Liver (tissue), 9 donors: ENCODE results near the gene TESMIN. TPM values are rescaled to one million over a fixed set of nuclear protein-coding genes. Genes with fewer than 3 reads are reported as not detected.

Source experiments
- DNase-seq: peaks from one replicate; pipeline ENCODE4 v3.0.0-alpha.2; 2017; ENCODE audit warnings: low spot score
- H3K27ac ChIP-seq, 2 donors: one replicate each; pipeline ENCODE4 v1.7.0; 2013; ENCODE audit warnings: inconsistent platforms in 2 of 2, low read length in 2 of 2, control low read depth in 1 of 2, low read depth in 1 of 2, mild to moderate bottlenecking in 1 of 2
- H3K27me3 ChIP-seq, 4 donors: one replicate each; pipeline versions ENCODE4 v1.6.1 to v1.7.0; 2013; ENCODE audit warnings: low read length in 3 of 4, inconsistent platforms in 1 of 4, mild to moderate bottlenecking in 1 of 4, moderate library complexity in 1 of 4; ENCODE audit not compliant: control insufficient read depth in 4 of 4, insufficient read depth in 4 of 4
- H3K36me3 ChIP-seq, 4 donors: one replicate each; pipeline versions ENCODE4 v1.6.1 to v1.7.0; 2013; ENCODE audit warnings: low read length in 3 of 4, mild to moderate bottlenecking in 3 of 4, low read depth in 1 of 4, moderate library complexity in 1 of 4; ENCODE audit not compliant: control insufficient read depth in 4 of 4, insufficient read depth in 3 of 4
- H3K4me1 ChIP-seq, 4 donors: one replicate each; pipeline versions ENCODE4 v1.6.1 to v1.7.0; 2013; ENCODE audit warnings: low read length in 3 of 4, mild to moderate bottlenecking in 3 of 4, moderate library complexity in 1 of 4; ENCODE audit not compliant: control insufficient read depth in 4 of 4, insufficient read depth in 4 of 4
- H3K4me3 ChIP-seq, 3 donors: one replicate each; pipeline versions ENCODE4 v1.6.1 to v1.7.0; 2013; ENCODE audit warnings: low read length in 3 of 3, control low read depth in 1 of 3, low read depth in 1 of 3, mild to moderate bottlenecking in 1 of 3
- H3K9ac ChIP-seq, 2 donors: one replicate each; pipeline ENCODE4 v1.7.0; 2013; ENCODE audit warnings: low read length in 2 of 2, mild to moderate bottlenecking in 2 of 2, moderate library complexity in 2 of 2, control low read depth in 1 of 2, low read depth in 1 of 2
- H3K9me3 ChIP-seq, 4 donors: one replicate each; pipeline versions ENCODE4 v1.6.1 to v1.7.0; 2013; ENCODE audit warnings: low read length in 3 of 4; ENCODE audit not compliant: control insufficient read depth in 4 of 4
- EGR1 ChIP-seq, 2 donors: IDR thresholded peaks; 2 replicates each; pipeline ENCODE4 v1.6.1; 2016 to 2018; ENCODE audit warnings: antibody characterized with exemption in 2 of 2, low read depth in 2 of 2
- FOXA1 ChIP-seq: IDR thresholded peaks from 2 replicates; pipeline ENCODE4 v1.6.1; 2016; ENCODE audit warnings: antibody characterized with exemption
- FOXA2 ChIP-seq: IDR thresholded peaks from 2 replicates; pipeline ENCODE4 v1.6.1; 2016; ENCODE audit warnings: antibody characterized with exemption
- HNF4A ChIP-seq, 2 donors: conservative IDR thresholded peaks; 2 replicates each; pipeline ENCODE4 v1.6.1; 2016; ENCODE audit warnings: antibody characterized with exemption in 2 of 2, mild to moderate bottlenecking in 2 of 2
- HNF4G ChIP-seq: IDR thresholded peaks from 2 replicates; pipeline ENCODE4 v1.6.1; 2016; ENCODE audit warnings: antibody characterized with exemption
- JUND ChIP-seq, 2 donors: IDR thresholded peaks; 2 replicates each; pipeline ENCODE4 v1.6.1; 2016; ENCODE audit warnings: antibody characterized with exemption in 2 of 2
- MAX ChIP-seq: IDR thresholded peaks from 2 replicates; pipeline ENCODE4 v1.6.1; 2016; ENCODE audit warnings: antibody characterized with exemption
- NR2F2 ChIP-seq: IDR thresholded peaks from 2 replicates; pipeline ENCODE4 v1.6.1; 2016; ENCODE audit warnings: antibody characterized with exemption
- RAD21 ChIP-seq, 2 donors: IDR thresholded peaks; 2 replicates each; pipeline ENCODE4 v1.6.1; 2016; ENCODE audit warnings: antibody characterized with exemption in 2 of 2, mild to moderate bottlenecking in 2 of 2
- REST ChIP-seq: IDR thresholded peaks from 2 replicates; pipeline ENCODE4 v1.6.1; 2016; ENCODE audit warnings: antibody characterized with exemption, mild to moderate bottlenecking
- SP1 ChIP-seq: IDR thresholded peaks from 2 replicates; pipeline ENCODE4 v1.6.1; 2018; ENCODE audit warnings: antibody characterized with exemption, mild to moderate bottlenecking
- TAF1 ChIP-seq: conservative IDR thresholded peaks from 2 replicates; pipeline ENCODE4 v1.6.1; 2016; ENCODE audit warnings: antibody characterized with exemption, mild to moderate bottlenecking
- YY1 ChIP-seq: IDR thresholded peaks from 2 replicates; pipeline ENCODE4 v1.6.1; 2016; ENCODE audit warnings: antibody characterized with exemption, mild to moderate bottlenecking
- WGBS: extraction: QIAGEN DNeasy Blood & Tissue Kit; methylation state at CpG from one replicate; pipeline ENCODE4 v1.1.7; 2013; 5-methylcytosine and 5-hydroxymethylcytosine counted together
- polyA plus RNA-seq, 2 donors: library from polyadenylated mRNA; stranded (reverse) in 1 of 2; unstranded in 1 of 2; fragments of 200-250 nt in 1 of 2; fragments of >200 nt in 1 of 2; fragmentation: Nextera tagmentation in 1 of 2; extraction: Ambion mirVana in 1 of 2; gene quantifications; one replicate each; pipeline versions ENCODE4 v1.2.1 to v1.2.3, GENCODE V29; 2013 to 2015
- total RNA-seq, 2 donors: library from RNA; depleted of rRNA; stranded (reverse); fragments of >200 nt; gene quantifications; one replicate each; pipeline ENCODE4 v1.2.3, GENCODE V29; 2014
- TF ChIP-seq, protein P1 (sequence below): fragments of 150-350 bp; IDR thresholded peaks from 2 replicates; pipeline ENCODE4 v1.5.1; 2017; ENCODE audit warnings: improper control_type of control experiment, low read depth, low read length; ENCODE audit not compliant: missing input control
- donor health status: healthy.
- donor health status: healthy.
- donor health status: healthy.
- donor health status: healthy.
- donor health status: healthy.

TESMIN gene
- total and polyA plus RNA-seq, 4 donors: 0.27 to 2.5 (median 0.62) TPM

DNA sequence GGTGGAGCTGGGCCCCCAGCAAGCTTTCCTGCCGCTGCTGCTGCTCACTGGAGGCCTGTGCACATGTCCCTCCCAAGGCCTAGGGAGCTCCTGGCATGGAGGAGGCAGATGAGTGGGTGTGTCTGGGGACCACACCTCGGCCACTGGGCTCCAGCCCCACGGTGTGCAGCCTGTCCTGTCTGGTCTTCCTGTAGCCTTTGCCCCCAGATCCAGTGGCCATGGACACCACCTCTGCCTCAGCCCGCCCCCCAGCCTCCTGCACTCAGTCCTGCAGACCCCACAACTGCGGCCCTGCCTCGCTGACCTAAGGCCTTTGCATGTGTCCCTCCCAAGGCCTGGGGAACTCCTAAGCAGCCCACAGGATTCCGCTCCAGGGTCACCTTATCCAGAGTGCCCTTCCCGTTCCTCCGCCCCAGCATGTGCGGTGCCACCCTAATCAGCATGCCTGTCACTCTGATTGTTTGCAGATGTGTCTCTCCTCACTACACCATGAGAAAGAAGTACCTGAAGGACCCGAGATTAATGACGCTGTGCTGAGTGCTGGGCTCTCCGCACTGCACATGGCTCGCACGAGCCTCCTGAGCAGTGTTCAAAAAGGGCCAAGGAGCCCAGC is 58.3 kb downstream of the TESMIN start:
- 76% methylated on average over 15 of the region's 15 CpGs for WGBS
- H3K27ac ChIP-seq: no peak overlapping the region
- no peak overlapping the region for H3K9ac ChIP-seq
- H3K36me3 ChIP-seq: no peaks in the 10 kb centered on the region
- H3K4me3 ChIP-seq: no peak overlapping the region
- no peak for DNase-seq
- TF ChIP-seq EGR1 (IDR thresholded peaks at IDR 0.05; ENCODE audit: low read depth in 2 of 2) (no peak), HNF4G (no peak), HNF4A (conservative IDR thresholded peaks at IDR 0.05) (no peak), NR2F2 (no peak), FOXA2 (no peak), RAD21 (IDR thresholded peaks at IDR 0.05) (no peak), JUND (IDR thresholded peaks at IDR 0.05) (no peak), TAF1 (no peak), REST (no peak)
- H3K4me1 ChIP-seq: no peaks in the 10 kb centered on the region
- H3K27me3 ChIP-seq: no peaks in the 10 kb centered on the region
- no peaks in the 10 kb centered on the region for H3K9me3 ChIP-seq

DNA sequence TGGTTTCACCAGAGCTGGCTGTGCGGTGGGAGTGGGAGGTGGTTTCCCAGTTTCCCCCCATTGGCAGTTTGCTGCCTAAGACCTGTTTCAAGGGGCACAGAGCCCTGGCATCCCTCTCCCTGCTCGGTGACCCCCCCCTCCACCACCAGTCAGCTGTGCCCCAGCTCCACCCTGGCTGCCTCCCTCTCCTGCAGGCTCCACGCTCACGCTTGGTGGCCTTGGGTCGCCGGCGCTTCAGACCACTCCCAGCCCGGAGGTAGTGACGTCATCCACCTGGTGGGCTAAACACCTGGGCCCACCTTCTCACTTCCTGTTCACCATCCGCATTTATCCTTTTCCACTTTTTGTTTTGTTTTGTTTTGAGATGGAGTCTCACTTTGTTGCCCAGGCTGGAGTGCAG is 59.2 kb downstream of the TESMIN start:
- Histone ChIP-seq H3K4me3 (no peak overlapping the region), H3K27me3 (no peaks in the 10 kb centered on the region), H3K27ac (no peak overlapping the region), H3K9me3 (no peaks in the 10 kb centered on the region), H3K36me3 (no peaks in the 10 kb centered on the region), H3K9ac (no peak overlapping the region), H3K4me1 (no peaks in the 10 kb centered on the region)
- WGBS: 90% methylated on average over 10 of the region's 10 CpGs
- no peak for DNase-seq
- no peak for TF ChIP-seq FOXA1
- TF ChIP-seq SP1: no peak
- no peak for TF ChIP-seq MAX
- no peak for TF ChIP-seq FOXA2
- TF ChIP-seq, protein P1, sequence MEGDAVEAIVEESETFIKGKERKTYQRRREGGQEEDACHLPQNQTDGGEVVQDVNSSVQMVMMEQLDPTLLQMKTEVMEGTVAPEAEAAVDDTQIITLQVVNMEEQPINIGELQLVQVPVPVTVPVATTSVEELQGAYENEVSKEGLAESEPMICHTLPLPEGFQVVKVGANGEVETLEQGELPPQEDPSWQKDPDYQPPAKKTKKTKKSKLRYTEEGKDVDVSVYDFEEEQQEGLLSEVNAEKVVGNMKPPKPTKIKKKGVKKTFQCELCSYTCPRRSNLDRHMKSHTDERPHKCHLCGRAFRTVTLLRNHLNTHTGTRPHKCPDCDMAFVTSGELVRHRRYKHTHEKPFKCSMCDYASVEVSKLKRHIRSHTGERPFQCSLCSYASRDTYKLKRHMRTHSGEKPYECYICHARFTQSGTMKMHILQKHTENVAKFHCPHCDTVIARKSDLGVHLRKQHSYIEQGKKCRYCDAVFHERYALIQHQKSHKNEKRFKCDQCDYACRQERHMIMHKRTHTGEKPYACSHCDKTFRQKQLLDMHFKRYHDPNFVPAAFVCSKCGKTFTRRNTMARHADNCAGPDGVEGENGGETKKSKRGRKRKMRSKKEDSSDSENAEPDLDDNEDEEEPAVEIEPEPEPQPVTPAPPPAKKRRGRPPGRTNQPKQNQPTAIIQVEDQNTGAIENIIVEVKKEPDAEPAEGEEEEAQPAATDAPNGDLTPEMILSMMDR: no peak

DNA sequence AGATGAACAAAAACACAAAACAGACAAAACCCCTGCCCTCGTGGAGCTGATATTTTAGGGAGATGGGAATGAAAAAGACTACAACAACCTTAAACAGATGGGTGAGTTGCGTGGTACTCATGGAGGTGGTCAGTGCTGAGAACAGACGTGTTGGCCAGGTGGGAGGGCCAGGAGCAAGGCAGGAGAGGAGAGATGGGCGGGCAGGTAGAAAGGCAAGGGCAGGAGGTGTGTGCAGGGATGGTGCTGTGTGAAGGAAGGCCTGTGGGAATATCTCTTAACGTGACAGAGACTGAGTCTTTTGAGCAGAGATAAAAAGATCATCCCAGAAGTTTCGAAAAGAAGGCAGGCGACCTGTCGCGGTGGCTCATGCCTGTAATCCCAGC is 59.9 kb downstream of the TESMIN start:
- H3K9ac ChIP-seq: no peak overlapping the region
- 84% methylated on average over 9 of the region's 9 CpGs for WGBS
- H3K27me3 ChIP-seq: no peaks in the 10 kb centered on the region

More for the DNA sequence above, 59.9 kb downstream of the TESMIN start:
- H3K4me3 ChIP-seq: no peak overlapping the region
- H3K27ac ChIP-seq: no peak overlapping the region
- TF ChIP-seq YY1: no peak
- TF ChIP-seq HNF4A (conservative IDR thresholded peaks at IDR 0.05): no peak
- no peak for TF ChIP-seq SP1
- no peak for TF ChIP-seq NR2F2
- TF ChIP-seq TAF1: no peak
- no peak for TF ChIP-seq REST
- no peaks in the 10 kb centered on the region for H3K9me3 ChIP-seq
- no peak for DNase-seq
- H3K36me3 ChIP-seq: no peaks in the 10 kb centered on the region
- H3K4me1 ChIP-seq: no peaks in the 10 kb centered on the region
